Left forelimb (tissue), 1 donor: Measurements from ENCODE around the gene TNFRSF18.
"Not testable (repeated sequence)": the region's sequence is repeated elsewhere in the genome, so short reads cannot be mapped to it uniquely, and the experiment has no call there.

Experiments used
- DNase-seq: peaks from one replicate; pipeline ENCODE4 v3.0.0-alpha.2; 2018; ENCODE audit warnings: low spot score

TNFRSF18 gene

GRCh38 chr1:1206376-1206965, at the start of gene TNFRSF18:
TNFRSF18 (minus strand) TSS chr1:1206592; CDS start chr1:1206571, 21 bp downstream.
- DNase-seq, result no peak

- DNase-seq, result no peak
Observed at GRCh38 chr1:1255611-1256010, 49.2 kb upstream of the TNFRSF18 start.

- no peak for DNase-seq
Observed at GRCh38 chr1:1255078-1255477, 48.7 kb upstream of the TNFRSF18 start.

- no peak for DNase-seq
Observed at GRCh38 chr1:1254667-1254998, 48.2 kb upstream of the TNFRSF18 start.

- no peak for DNase-seq
Observed at GRCh38 chr1:1253972-1254666, 47.7 kb upstream of the TNFRSF18 start.

GRCh38 chr1:1253314-1253713, 46.9 kb upstream of the TNFRSF18 start:
- no peak for DNase-seq

- no peak for DNase-seq
Observed at GRCh38 chr1:1250786-1251284, 44.4 kb upstream of the TNFRSF18 start.

- not testable (repeated sequence) for DNase-seq
Observed at GRCh38 chr1:1248009-1248913, 41.9 kb upstream of the TNFRSF18 start.

- DNase-seq, result no peak
Observed at GRCh38 chr1:1247341-1247913, 41.0 kb upstream of the TNFRSF18 start.

- no peak for DNase-seq
Observed at GRCh38 chr1:1246577-1247340, 40.4 kb upstream of the TNFRSF18 start, which contains the start of gene C1QTNF12. C1QTNF12 (minus strand) TSS chr1:1246722; CDS start chr1:1246690, 32 bp downstream.

- DNase-seq, result no peak
Observed at GRCh38 chr1:1245817-1246576, 39.6 kb upstream of the TNFRSF18 start.

GRCh38 chr1:1245178-1245816, 38.9 kb upstream of the TNFRSF18 start:
- DNase-seq, result no peak

GRCh38 chr1:1244192-1244811, 37.9 kb upstream of the TNFRSF18 start:
- no peak for DNase-seq

- no peak for DNase-seq
Observed at GRCh38 chr1:1243807-1244191, 37.4 kb upstream of the TNFRSF18 start.

GRCh38 chr1:1243266-1243660, 36.9 kb upstream of the TNFRSF18 start:
- no peak for DNase-seq

GRCh38 chr1:1242461-1243265, 36.3 kb upstream of the TNFRSF18 start:
- DNase-seq, result no peak

- DNase-seq, result no peak
Observed at GRCh38 chr1:1241588-1242219, 35.3 kb upstream of the TNFRSF18 start.

- DNase-seq, result no peak
Observed at GRCh38 chr1:1240822-1241587, 34.6 kb upstream of the TNFRSF18 start.
